HTR-8/SVneo (cell line): ENCODE results near the gene RPS6KB1.
"Not testable (repeated sequence)": the region's sequence is repeated elsewhere in the genome, so short reads cannot be mapped to it uniquely, and the experiment has no call there.

Experiments used
- DNase-seq: peaks from one replicate; pipeline ENCODE4 v3.0.0; 2011; ENCODE audit warnings: low spot score, mixed read lengths; ENCODE audit not compliant: insufficient read length
- FAIRE-seq: peaks from 2 replicates; lab custom pipeline; 2011; peaks lifted over from hg19 to GRCh38; lab: Jason Lieb, UNC

The RPS6KB1 gene

DNA sequence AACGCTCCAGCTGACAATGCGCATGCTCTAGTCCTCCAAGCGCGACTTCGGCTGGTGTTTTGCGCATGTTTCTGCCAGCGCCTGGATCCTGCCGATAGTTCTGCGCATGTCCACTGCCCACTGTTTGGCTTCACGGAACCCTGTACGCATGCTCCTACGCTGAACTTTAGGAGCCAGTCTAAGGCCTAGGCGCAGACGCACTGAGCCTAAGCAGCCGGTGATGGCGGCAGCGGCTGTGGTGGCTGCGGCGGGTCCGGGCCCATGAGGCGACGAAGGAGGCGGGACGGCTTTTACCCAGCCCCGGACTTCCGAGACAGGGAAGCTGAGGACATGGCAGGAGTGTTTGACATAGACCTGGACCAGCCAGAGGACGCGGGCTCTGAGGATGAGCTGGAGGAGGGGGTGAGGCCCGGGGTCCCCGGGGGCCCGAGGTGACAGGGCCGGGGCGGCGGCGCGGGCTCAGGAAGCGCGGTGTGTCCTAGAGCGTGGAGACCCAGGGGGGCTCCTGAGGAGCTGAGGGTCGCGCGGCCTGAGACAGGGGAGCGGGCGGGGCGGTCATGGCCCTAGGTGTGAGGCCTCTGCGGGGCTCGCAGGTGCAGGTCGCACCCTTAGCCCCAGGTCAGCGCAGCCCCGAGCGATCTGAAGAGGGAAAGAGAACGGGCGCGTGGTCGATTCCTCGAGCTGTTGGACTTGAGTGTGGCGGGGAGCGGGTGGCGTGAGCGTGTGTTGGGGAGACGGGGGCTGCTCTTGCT lies at the start of gene RPS6KB1, which contains the start of gene TUBD1:
RPS6KB1 (plus strand) TSS at position 198 of the 752 bp plus-strand sequence; CDS start at position 262, 64 bp downstream.
TUBD1 (minus strand) TSS at position 20 of the 752 bp plus-strand sequence. CDS start 1,941 bp downstream, outside the sequence.
- DNase-seq (peak; percentile 100), FAIRE-seq (peak; percentile 99)

- DNase-seq (no peak), FAIRE-seq (no peak)
These were observed 47.9 kb upstream of the RPS6KB1 start for GRCh38 chr17:59844884-59845594.

- DNase-seq (no peak), FAIRE-seq (no peak)
These were observed 47.1 kb upstream of the RPS6KB1 start for GRCh38 chr17:59845595-59846393.

DNA sequence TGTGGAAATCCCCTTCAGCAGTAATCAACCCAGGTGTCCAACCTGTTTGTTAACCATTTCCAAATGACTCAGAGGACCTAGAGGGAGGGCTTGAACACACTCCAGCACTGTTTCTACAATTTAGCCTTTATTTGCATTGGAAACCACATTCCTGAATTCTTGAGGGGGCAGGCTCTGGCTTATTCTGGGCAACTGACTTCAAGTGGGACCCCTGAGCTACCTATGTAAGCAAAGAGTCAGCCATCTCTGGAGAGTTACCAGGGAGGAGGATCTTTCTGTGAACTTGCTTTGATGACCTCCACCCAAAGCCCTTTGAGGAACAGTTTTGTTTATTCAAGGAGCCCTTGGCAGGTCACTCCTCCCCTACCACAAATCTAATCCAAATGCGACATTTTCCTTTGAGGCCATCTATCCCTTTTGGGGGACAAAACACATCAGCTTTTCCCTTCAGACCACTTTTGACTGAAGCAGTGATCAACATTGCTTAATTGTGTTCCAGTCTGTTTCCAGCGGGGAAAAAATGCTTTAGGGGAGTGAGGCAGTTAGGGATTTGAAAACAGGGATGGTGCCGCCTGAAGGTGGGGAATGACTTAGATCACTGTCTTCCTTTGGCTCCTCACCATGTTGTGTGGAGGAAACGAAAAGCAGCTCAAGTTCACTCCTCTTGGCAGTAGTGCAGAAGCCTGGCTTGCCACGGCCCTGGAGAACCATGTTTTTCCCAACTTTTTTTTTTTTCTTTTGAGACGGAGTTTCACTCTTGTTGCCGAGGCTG lies 46.3 kb upstream of the RPS6KB1 start:
- FAIRE-seq, result no peak
- no peak for DNase-seq

- no peak for DNase-seq
- no peak for FAIRE-seq
These were observed 44.6 kb upstream of the RPS6KB1 start for GRCh38 chr17:59848385-59848668.

DNA sequence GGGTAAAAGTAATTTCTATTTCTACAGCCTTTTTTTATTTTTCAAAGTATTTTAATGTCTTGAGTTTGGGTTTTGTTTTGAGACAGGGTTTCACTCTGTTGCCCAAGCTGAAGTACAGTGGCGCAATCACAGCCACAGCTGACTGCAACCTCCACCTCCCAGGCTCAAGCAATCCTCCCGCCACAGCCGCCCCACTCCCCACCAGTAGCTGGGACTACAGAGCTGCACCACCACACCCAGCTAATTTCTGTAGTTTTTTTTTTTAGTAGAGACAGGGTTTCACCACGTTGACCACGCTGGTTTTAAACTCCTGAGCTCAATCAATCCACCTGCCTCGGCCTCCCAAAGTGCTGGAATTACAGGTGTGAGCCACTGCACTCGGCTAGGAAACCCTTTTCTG lies 44.1 kb upstream of the RPS6KB1 start:
- FAIRE-seq (no peak), DNase-seq (no peak)

- not testable (repeated sequence) for DNase-seq, FAIRE-seq
These were observed 42.6 kb upstream of the RPS6KB1 start for GRCh38 chr17:59850311-59850710.

DNA sequence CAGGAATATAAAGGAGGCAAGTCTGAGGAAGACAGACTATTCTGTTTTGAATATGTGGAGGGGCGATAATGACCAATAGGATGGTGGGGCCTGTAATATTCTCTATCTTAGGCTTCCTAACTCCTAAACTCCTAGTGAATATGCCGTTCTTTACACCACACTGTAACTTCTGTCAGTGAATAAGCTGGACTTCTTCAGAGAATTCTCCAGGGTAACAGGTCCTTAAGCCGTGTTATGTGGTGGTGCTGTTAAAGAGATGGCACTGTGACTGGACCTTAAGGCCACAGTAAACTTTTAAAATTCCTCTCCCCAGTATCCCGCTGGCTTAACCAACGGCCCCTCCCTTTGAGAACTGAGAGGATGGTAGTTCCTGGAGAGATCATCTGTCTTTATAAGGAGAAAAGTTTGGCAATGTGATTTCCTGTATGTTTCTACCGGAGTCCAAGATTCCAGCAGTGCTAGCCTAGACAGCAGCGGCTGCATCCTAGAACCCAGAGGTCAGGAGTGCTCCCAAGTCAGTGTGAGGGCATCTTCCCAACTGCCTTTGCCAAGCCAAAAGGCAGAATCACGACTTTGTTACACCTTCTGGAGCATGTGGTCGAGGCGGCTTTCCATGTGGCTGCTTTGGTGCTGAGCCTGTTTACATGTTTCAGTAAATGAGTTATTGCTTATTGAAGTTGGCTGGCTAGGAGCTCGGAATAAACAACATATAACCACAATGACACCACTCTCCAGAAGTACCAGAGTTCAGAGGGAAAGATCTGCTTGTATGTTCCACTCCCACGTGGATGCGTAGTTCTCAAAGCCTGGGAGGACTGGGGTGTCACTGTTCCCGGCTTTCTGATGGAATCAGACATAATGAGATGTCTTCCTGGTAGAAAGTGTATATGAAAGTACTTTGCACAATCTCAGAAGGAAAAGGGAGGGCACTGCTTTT lies 41.2 kb upstream of the RPS6KB1 start:
- FAIRE-seq (no peak), DNase-seq (no peak)

DNA sequence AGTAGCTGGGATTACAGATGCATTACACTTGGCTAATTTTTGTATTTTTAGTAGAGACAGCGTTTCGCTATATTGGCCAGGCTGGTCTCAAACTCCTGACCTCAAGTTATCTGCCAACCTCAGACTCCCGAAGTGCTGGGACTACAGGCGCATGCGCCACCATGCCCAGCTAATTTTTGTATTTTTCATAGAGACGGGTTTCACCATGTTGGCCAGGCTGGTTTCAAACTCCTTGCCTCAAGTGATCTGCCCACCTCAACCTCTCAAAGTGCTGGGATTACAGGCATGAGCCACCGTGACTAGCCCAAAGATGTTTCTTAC lies 40.1 kb upstream of the RPS6KB1 start:
- DNase-seq, FAIRE-seq: not testable (repeated sequence)

DNA sequence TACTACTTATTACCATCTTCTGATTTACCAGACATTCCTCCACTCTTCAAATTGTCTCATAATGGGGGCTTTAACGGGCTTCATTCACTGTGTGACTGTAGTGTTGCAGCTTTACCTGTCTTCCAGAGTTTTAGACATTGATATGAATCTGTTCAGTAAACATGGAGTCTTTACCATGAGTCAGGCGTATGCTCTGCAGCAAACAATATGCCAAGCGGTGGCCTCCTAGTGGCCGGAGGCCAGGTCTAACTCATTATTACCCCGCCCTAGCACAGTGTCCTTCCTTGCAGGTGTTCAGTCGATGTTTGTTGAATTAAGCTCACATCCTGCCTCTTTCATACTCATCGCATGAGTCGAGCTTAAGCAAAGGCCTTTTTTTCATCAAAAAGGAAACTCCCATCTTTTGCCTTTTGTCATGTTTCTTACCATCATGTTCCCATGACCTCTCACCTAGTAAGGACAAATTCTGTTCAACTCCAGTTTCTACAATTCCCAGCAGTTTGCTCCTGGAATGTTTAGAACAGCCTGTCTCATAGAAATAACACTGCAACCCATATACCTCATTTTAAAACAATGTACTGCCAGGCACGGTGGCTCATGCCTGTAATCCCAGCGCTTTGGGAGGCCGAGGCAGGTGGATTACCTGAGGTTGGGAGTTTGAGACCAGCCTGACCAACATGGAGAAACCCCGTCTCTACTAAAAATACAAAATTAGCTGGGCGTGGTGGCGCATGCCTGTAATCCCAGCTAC lies 39.6 kb upstream of the RPS6KB1 start:
- FAIRE-seq (peak; percentile 71), DNase-seq (peak; percentile 81)

GRCh38 chr17:59853919-59854729 lies 38.8 kb upstream of the RPS6KB1 start:
- DNase-seq, FAIRE-seq: not testable (repeated sequence)

DNA sequence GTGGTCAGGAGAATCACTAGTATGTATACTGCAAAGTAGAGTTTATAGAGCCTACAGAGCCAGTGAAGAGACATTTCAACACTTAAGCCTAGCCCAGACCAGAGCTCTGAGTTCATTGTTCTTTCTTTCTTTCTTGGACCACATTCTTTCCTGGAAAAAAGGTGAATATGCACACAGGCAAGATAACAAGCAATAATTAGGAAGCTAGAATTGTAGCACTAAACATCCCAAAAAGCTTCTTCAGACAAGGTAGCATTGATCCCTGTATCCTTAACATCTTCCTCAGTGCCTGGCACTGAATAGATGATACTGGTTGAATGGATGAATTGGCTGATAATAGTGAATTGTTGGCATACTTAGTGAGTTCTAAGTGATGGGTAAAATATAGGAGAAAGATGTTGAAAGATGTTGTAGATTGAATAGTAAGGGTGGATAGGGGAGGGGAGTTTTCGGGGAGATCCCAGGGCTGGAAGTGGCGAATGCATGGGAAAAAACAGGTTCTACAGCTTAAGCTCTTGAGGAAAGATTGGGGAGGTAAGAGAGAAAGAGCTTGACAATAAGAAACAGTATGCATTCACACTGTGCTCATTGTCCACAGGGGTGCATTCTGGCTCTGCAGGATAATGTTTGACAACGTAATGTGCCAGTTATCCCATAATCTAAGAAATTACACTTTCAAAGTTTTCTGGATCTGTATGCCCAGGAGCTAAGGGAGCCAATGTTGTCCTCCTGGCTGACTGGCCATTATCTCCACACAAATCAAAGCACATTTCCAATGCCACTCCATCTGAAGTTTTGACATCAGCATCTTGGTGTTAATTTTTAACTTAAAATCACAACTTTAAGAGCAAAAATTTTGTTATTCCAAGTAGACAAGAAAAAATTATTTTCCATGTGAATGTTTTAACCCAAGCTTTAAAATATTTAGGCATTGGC lies 35.8 kb upstream of the RPS6KB1 start:
- DNase-seq (no peak), FAIRE-seq (peak; percentile 23)

GRCh38 chr17:59858167-59858816 lies 34.6 kb upstream of the RPS6KB1 start:
- DNase-seq, result no peak
- no peak for FAIRE-seq

- DNase-seq (no peak), FAIRE-seq (no peak)
These were observed 34.0 kb upstream of the RPS6KB1 start for GRCh38 chr17:59858932-59859331.

DNA sequence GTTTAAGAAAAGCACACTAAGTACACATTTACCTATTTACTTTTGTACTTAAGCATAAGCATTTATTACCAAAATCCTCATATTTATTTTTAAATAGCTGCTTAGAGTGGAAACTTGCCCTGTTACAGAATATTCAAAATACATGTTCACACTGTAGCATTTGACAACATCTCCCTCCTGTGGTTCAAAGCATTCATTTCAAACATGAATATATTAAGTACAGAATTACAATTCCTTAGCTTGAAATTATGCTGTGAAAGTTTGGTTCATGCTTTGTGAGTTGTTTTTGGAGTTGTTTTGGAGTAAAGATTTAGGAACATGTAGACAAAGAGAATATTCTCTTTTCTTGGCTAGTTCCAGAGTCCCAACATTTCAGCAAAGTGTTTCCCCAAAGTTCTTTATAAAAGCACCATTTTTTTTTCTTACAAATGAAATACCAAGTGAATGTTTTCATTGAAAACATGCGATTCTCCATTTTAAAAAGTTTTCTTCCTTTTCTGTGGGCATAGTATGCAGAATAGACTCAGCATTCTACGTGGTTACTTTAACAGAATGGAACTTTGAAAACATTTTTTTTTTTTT lies 33.4 kb upstream of the RPS6KB1 start:
- no peak for FAIRE-seq
- no peak for DNase-seq

GRCh38 chr17:59863616-59864015 lies 29.3 kb upstream of the RPS6KB1 start:
- no peak for FAIRE-seq
- DNase-seq, result no peak
